Body of pancreas (tissue), 4 donors: ENCODE measurements around the gene EPB41.

ENCODE experiments used
- CTCF ChIP-seq, 7 experiments: fragments of 450-650 bp in 4 of 7; fragments of 200-600 bp in 3 of 7; sonication (generic) in 3 of 7; IDR thresholded peaks; one replicate each; pipeline ENCODE4 v1.5.1; 2016 to 2019; ENCODE audit warnings: antibody characterized with exemption in 7 of 7
- POLR2A ChIP-seq, 3 donors: fragments of 450-650 bp; IDR thresholded peaks; one replicate each; pipeline ENCODE4 v1.6.1; 2016; ENCODE audit warnings: antibody characterized with exemption in 3 of 3, mild to moderate bottlenecking in 2 of 3

GRCh38 chr1:28888915-28889314, 25.5 kb upstream of the EPB41 start:
- TF ChIP-seq CTCF (IDR thresholded peaks at IDR 0.05) (no peak), POLR2A (IDR thresholded peaks at IDR 0.05) (no peak)
